Kidney (tissue), 14 donors: ENCODE results near the gene STARD5. TPM values are rescaled to one million over a fixed set of nuclear protein-coding genes. Genes with fewer than 3 reads are reported as not detected.
A peak's percentile ranks its signal among the peaks of the same experiment; 100 is the strongest.

Experiments
- DNase-seq, 5 donors: peaks; one replicate each; pipeline ENCODE4 v3.0.0-alpha.2; 2013 to 2020
- FAIRE-seq: peaks from 2 replicates; lab custom pipeline; 2012; peaks lifted over from hg19 to GRCh38; lab: Jason Lieb, UNC
- H3K27ac ChIP-seq, 2 donors: one replicate each; pipeline ENCODE4 v1.7.0; 2013; ENCODE audit warnings: low read depth in 2 of 2, low read length in 2 of 2, inconsistent platforms in 1 of 2
- H3K27me3 ChIP-seq: one replicate; pipeline ENCODE4 v1.7.1; 2013; ENCODE audit warnings: low read length, inconsistent platforms; ENCODE audit not compliant: control insufficient read depth, insufficient read depth
- H3K36me3 ChIP-seq, 3 donors: one replicate each; pipeline versions ENCODE4 v1.7.0 to v1.7.1; 2013; ENCODE audit warnings: low read length in 3 of 3, control low read depth in 1 of 3, inconsistent platforms in 1 of 3; ENCODE audit not compliant: insufficient read depth in 3 of 3, control insufficient read depth in 2 of 3
- H3K4me1 ChIP-seq, 3 donors: one replicate each; pipeline versions ENCODE4 v1.7.0 to v1.7.1; 2013; ENCODE audit warnings: low read length in 3 of 3, inconsistent platforms in 1 of 3, low read depth in 1 of 3; ENCODE audit not compliant: control insufficient read depth in 2 of 3, insufficient read depth in 2 of 3
- H3K4me3 ChIP-seq, 3 donors: one replicate each; pipeline versions ENCODE4 v1.7.0 to v1.8.1; 2013; ENCODE audit warnings: low read length in 3 of 3, control low read depth in 1 of 3, inconsistent platforms in 1 of 3
- H3K9ac ChIP-seq, 3 donors: one replicate each; pipeline versions ENCODE4 v1.7.0 to v1.7.1; 2013; ENCODE audit warnings: low read length in 3 of 3, control low read depth in 1 of 3, inconsistent platforms in 1 of 3
- H3K9me3 ChIP-seq, 3 donors: one replicate each; pipeline versions ENCODE4 v1.7.0 to v1.7.1; 2013; ENCODE audit warnings: low read length in 3 of 3, control low read depth in 1 of 3, inconsistent platforms in 1 of 3; ENCODE audit not compliant: control insufficient read depth in 2 of 3, insufficient read depth in 1 of 3
- CTCF ChIP-seq: IDR thresholded peaks from 3 replicates; pipeline ENCODE4 v1.5.1; 2012; ENCODE audit warnings: mild to moderate bottlenecking, moderate library complexity, borderline replicate concordance; ENCODE audit not compliant: insufficient read depth; ENCODE audit errors: extremely low read depth
- intact Hi-C: fragments of 100-400 bp; cut with DNase I; formaldehyde crosslinking; loops from one replicate; pipeline ENCODE4 v1.11.1; 2022
- polyA plus RNA-seq: library from polyadenylated mRNA; stranded (reverse); fragments of 350-450 nt; fragmentation: Illumina TruSeq; extraction: RNeasy Lipid Tissue Mini Kit (QIAGEN cat#74804); gene quantifications from one replicate; pipeline ENCODE4 v1.2.3, GENCODE V29; 2014; ENCODE audit warnings: low read depth, low replicate concordance; ENCODE audit not compliant: insufficient read depth
- total RNA-seq: library from RNA; stranded (reverse); fragmentation: NEBNext Ultra II Directional; extraction: Animal tissue kit (Norgen Biotek cat#: 25700); gene quantifications from one replicate; pipeline ENCODE4 v1.2.1, GENCODE V29; 2021
- donor health status: control.
- donor health status: control.
- donor health status: control.
- donor health status: control.
- donor health status: control.
- donor health status: DM: yes; HTN: yes; CAD: no.
- donor health status: Normal renal cell carcinoma (clear cell type).

The STARD5 gene
- total and polyA plus RNA-seq, 2 donors from 2014 or later, result 3.2 to 4.1 TPM

GRCh38 chr15:81301385-81301784 is 22.6 kb downstream of the STARD5 start:
- intact Hi-C loops, result no loop called here

GRCh38 chr15:81299630-81300273 is 24.2 kb downstream of the STARD5 start:
- Histone ChIP-seq H3K9me3 (no peaks in the 10 kb centered on the region), H3K4me3 (no peak overlapping the region), H3K9ac (no peak overlapping the region), H3K4me1 (peaks cover 0 to 9% (median 0%) of the 10 kb centered on the region in 3 donors), H3K36me3 (no peaks in the 10 kb centered on the region), H3K27me3 (no peaks in the 10 kb centered on the region), H3K27ac (no peak overlapping the region)
- intact Hi-C loops, result no loop called here
- no peak for FAIRE-seq
- no peak for TF ChIP-seq CTCF
- no peak for DNase-seq

More at GRCh38 chr15:81301385-81301784, 22.6 kb downstream of the STARD5 start:
- Histone ChIP-seq H3K27me3 (no peaks in the 10 kb centered on the region), H3K9ac (no peak overlapping the region), H3K9me3 (no peaks in the 10 kb centered on the region), H3K36me3 (no peaks in the 10 kb centered on the region), H3K4me1 (peaks cover 0 to 4% (median 0%) of the 10 kb centered on the region in 3 donors), H3K4me3 (no peak overlapping the region), H3K27ac (no peak overlapping the region)
- TF ChIP-seq CTCF, result no peak
- FAIRE-seq (no peak), DNase-seq (no peak)

GRCh38 chr15:81299156-81299555 is 24.8 kb downstream of the STARD5 start:
- Histone ChIP-seq H3K27ac (no peak overlapping the region), H3K27me3 (no peaks in the 10 kb centered on the region), H3K9me3 (no peaks in the 10 kb centered on the region), H3K36me3 (no peaks in the 10 kb centered on the region), H3K9ac (no peak overlapping the region), H3K4me1 (peaks cover 0 to 15% (median 0%) of the 10 kb centered on the region in 3 donors), H3K4me3 (peak overlapping the region in 1 of 3 donors; percentile 4)
- no peak for DNase-seq
- no peak for FAIRE-seq
- intact Hi-C loops, result no loop called here
- TF ChIP-seq CTCF, result no peak
